ENCODE data around the gene CILP2. TPM values are rescaled to one million over a fixed set of nuclear protein-coding genes. Genes with fewer than 3 reads are reported as not detected.

Gene CILP2
- total RNA-seq, 2 donors from 2014 or later: 3.6 to 9.9 TPM

GRCh38 chr19:19544257-19544953, 6.3 kb downstream of the CILP2 start:
- no peaks in the 10 kb centered on the region for H3K36me3 Mint-ChIP-seq (ENCODE audit: low read depth)
- H3K4me3 Mint-ChIP-seq: no peak overlapping the region
- H3K27me3 ChIP-seq (ENCODE audit: control insufficient read depth, insufficient read depth, low read length, poor library complexity, severe bottlenecking): no peaks in the 10 kb centered on the region
- H3K27me3 Mint-ChIP-seq (ENCODE audit: insufficient read depth): peaks cover 25% of the 10 kb centered on the region
- 95 to 96% methylated on average over 66 to 75 of the region's 75 CpGs for WGBS, 2 experiments (ENCODE audit: insufficient coverage in 1 of 2, insufficient read length in 1 of 2)
- H3K4me3 ChIP-seq (ENCODE audit: low read length): no peak overlapping the region
- H3K9me3 ChIP-seq (ENCODE audit: control insufficient read depth, low read length): no peaks in the 10 kb centered on the region
- H3K27ac ChIP-seq (ENCODE audit: low read depth, low read length): no peak overlapping the region
- no peaks in the 10 kb centered on the region for H3K9me3 Mint-ChIP-seq
- H3K27ac Mint-ChIP-seq: no peak overlapping the region
- H3K4me1 ChIP-seq (ENCODE audit: control insufficient read depth, insufficient read depth, low read length): no peaks in the 10 kb centered on the region
- H3K36me3 ChIP-seq (ENCODE audit: control insufficient read depth, insufficient read depth, low read length): no peaks in the 10 kb centered on the region
- H3K9ac ChIP-seq (ENCODE audit: extremely low read depth, low read length, poor library complexity, severe bottlenecking): no peak overlapping the region
- peak; percentile 41 for DNase-seq
- TF ChIP-seq CTCF (conservative IDR thresholded peaks at IDR 0.05): no peak
- H3K4me1 Mint-ChIP-seq: no peaks in the 10 kb centered on the region

GRCh38 chr19:19544954-19545591, 7.0 kb downstream of the CILP2 start:
- Histone ChIP-seq H3K4me1 (ENCODE audit: control insufficient read depth, insufficient read depth, low read length) (no peaks in the 10 kb centered on the region), H3K9me3 (ENCODE audit: control insufficient read depth, low read length) (no peaks in the 10 kb centered on the region), H3K27ac (ENCODE audit: low read depth, low read length) (no peak overlapping the region), H3K4me3 (ENCODE audit: low read length) (no peak overlapping the region), H3K27me3 (ENCODE audit: control insufficient read depth, insufficient read depth, low read length, poor library complexity, severe bottlenecking) (no peaks in the 10 kb centered on the region), H3K9ac (ENCODE audit: extremely low read depth, low read length, poor library complexity, severe bottlenecking) (no peak overlapping the region), H3K36me3 (ENCODE audit: control insufficient read depth, insufficient read depth, low read length) (no peaks in the 10 kb centered on the region)
- Mint-ChIP-seq H3K4me1 (no peaks in the 10 kb centered on the region), H3K9me3 (no peaks in the 10 kb centered on the region), H3K27ac (no peak overlapping the region), H3K27me3 (ENCODE audit: insufficient read depth) (peaks cover 23% of the 10 kb centered on the region), H3K4me3 (no peak overlapping the region), H3K36me3 (ENCODE audit: low read depth) (no peaks in the 10 kb centered on the region)
- WGBS, 2 experiments (ENCODE audit: insufficient coverage in 1 of 2, insufficient read length in 1 of 2): 93 to 96% methylated on average over 40 to 53 of the region's 53 CpGs
- no peak for DNase-seq
- no peak for TF ChIP-seq CTCF (conservative IDR thresholded peaks at IDR 0.05)

- no peaks in the 10 kb centered on the region for H3K9me3 Mint-ChIP-seq
These were observed 7.6 kb downstream of the CILP2 start for GRCh38 chr19:19545707-19546106.

More at GRCh38 chr19:19545707-19546106, 7.6 kb downstream of the CILP2 start:
- Histone ChIP-seq H3K27me3 (ENCODE audit: control insufficient read depth, insufficient read depth, low read length, poor library complexity, severe bottlenecking) (no peaks in the 10 kb centered on the region), H3K4me3 (ENCODE audit: low read length) (no peak overlapping the region), H3K36me3 (ENCODE audit: control insufficient read depth, insufficient read depth, low read length) (no peaks in the 10 kb centered on the region), H3K9me3 (ENCODE audit: control insufficient read depth, low read length) (no peaks in the 10 kb centered on the region), H3K9ac (ENCODE audit: extremely low read depth, low read length, poor library complexity, severe bottlenecking) (no peak overlapping the region), H3K4me1 (ENCODE audit: control insufficient read depth, insufficient read depth, low read length) (no peaks in the 10 kb centered on the region), H3K27ac (ENCODE audit: low read depth, low read length) (no peak overlapping the region)
- WGBS, 2 experiments (ENCODE audit: insufficient coverage in 1 of 2, insufficient read length in 1 of 2): 88 to 98% methylated on average over 16 to 23 of the region's 23 CpGs
- Mint-ChIP-seq H3K4me3 (no peak overlapping the region), H3K4me1 (no peaks in the 10 kb centered on the region), H3K27ac (no peak overlapping the region), H3K27me3 (ENCODE audit: insufficient read depth) (peaks cover 17% of the 10 kb centered on the region), H3K36me3 (ENCODE audit: low read depth) (no peaks in the 10 kb centered on the region)
- no peak for TF ChIP-seq CTCF (conservative IDR thresholded peaks at IDR 0.05)
- no peak for DNase-seq

All from endodermal cell (in vitro differentiated cells).